ENCODE data around the gene KNG1.
A peak's percentile ranks its signal among the peaks of the same experiment; 100 is the strongest.

The KNG1 gene

GRCh38 chr3:186785495-186786018 lies 68.4 kb downstream of the KNG1 start:
- Histone ChIP-seq H3K4me3 (peak overlapping the region; percentile 96), H3K27ac (no peak overlapping the region)
- TF ChIP-seq, protein P1, sequence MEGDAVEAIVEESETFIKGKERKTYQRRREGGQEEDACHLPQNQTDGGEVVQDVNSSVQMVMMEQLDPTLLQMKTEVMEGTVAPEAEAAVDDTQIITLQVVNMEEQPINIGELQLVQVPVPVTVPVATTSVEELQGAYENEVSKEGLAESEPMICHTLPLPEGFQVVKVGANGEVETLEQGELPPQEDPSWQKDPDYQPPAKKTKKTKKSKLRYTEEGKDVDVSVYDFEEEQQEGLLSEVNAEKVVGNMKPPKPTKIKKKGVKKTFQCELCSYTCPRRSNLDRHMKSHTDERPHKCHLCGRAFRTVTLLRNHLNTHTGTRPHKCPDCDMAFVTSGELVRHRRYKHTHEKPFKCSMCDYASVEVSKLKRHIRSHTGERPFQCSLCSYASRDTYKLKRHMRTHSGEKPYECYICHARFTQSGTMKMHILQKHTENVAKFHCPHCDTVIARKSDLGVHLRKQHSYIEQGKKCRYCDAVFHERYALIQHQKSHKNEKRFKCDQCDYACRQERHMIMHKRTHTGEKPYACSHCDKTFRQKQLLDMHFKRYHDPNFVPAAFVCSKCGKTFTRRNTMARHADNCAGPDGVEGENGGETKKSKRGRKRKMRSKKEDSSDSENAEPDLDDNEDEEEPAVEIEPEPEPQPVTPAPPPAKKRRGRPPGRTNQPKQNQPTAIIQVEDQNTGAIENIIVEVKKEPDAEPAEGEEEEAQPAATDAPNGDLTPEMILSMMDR (IDR thresholded peaks at IDR 0.05): no peak
- DNase-seq (ENCODE audit: low spot score): no peak

- no peak overlapping the region for H3K27ac ChIP-seq
- DNase-seq (ENCODE audit: low spot score): no peak
- H3K4me3 ChIP-seq: peak overlapping the region; percentile 96
- TF ChIP-seq, protein P1 (IDR thresholded peaks at IDR 0.05): no peak
These were observed 69.8 kb downstream of the KNG1 start for GRCh38 chr3:186786922-186787321.

GRCh38 chr3:186787642-186788481 lies 70.7 kb downstream of the KNG1 start:
- no peak for DNase-seq (ENCODE audit: low spot score)
- Histone ChIP-seq H3K4me3 (peak overlapping the region; percentile 96), H3K27ac (no peak overlapping the region)
- TF ChIP-seq, protein P1 (IDR thresholded peaks at IDR 0.05): no peak

DNA sequence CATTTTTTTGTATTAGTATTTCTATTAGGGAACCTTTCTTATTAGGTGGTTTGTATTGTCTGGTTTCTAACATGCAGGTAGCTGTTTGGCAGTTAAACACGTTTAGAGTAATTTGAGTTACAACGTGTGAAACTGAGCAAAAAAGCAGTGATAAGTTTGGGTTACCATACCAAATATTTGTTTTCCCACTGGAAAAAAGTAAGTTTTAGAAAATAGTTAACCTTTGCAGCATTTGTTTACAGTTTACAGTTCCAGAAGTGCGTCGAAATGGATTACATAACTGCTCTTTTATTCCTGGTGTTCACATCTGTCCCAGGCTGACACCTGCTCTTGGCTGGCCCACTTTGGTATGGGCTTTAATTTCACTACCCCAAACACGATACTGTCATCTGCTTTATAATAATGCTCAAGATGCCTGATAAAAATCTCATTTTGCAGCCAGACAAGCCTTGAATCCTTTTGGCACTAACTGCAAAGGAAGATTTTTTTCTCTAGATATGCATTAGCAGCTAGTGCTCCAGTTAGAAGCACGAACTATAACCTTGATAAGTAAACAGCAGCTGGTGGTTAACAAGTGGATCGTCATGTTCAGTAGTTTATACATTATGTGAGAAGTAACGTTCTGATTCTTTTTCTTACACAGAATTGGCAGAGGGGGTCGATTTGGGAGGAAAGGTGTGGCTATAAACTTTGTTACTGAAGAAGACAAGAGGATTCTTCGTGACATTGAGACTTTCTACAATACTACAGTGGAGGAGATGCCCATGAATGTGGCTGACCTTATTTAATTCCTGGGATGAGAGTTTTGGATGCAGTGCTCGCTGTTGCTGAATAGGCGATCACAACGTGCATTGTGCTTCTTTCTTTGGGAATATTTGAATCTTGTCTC lies 71.6 kb downstream of the KNG1 start:
- DNase-seq (ENCODE audit: low spot score): no peak
- TF ChIP-seq, protein P1 (IDR thresholded peaks at IDR 0.05): no peak
- H3K4me3 ChIP-seq: no peak overlapping the region
- H3K27ac ChIP-seq: no peak overlapping the region

- H3K4me3 ChIP-seq: no peak overlapping the region
- no peak for DNase-seq (ENCODE audit: low spot score)
- no peak overlapping the region for H3K27ac ChIP-seq
- TF ChIP-seq, protein P1 (IDR thresholded peaks at IDR 0.05): no peak
These were observed 72.5 kb downstream of the KNG1 start for GRCh38 chr3:186789554-186790260.

GRCh38 chr3:186790261-186790981 lies 73.3 kb downstream of the KNG1 start:
- TF ChIP-seq, protein P1 (IDR thresholded peaks at IDR 0.05): no peak
- Histone ChIP-seq H3K4me3 (no peak overlapping the region), H3K27ac (peak overlapping the region in 1 of 2 donors; percentile 17)
- DNase-seq (ENCODE audit: low spot score): no peak
